Activated T-helper 1 cell treated with anti-CD3 and anti-CD28 coated beads, Interleukin-12 subunit alpha, Interleukin-12 subunit beta, Interleukin-2, Interleukin-4 antibody, amounts not matched to agents 30 ng/mL and 10 ng/mL and 1 ng/mL, durations not matched to agents 14 hours and 24 hours and 36 hours (primary cell): ENCODE data around the gene CPLANE2. TPM values are rescaled to one million over a fixed set of nuclear protein-coding genes. Genes with fewer than 3 reads are reported as not detected.
"Not testable (repeated sequence)": the region's sequence is repeated elsewhere in the genome, so short reads cannot be mapped to it uniquely, and the experiment has no call there.

Experiments
- DNase-seq: peaks from one replicate; pipeline ENCODE4 v3.0.0; 2021; ENCODE audit warnings: low spot score
- H3K27ac Mint-ChIP-seq: one replicate; pipeline ENCODE4 v1.8.0; 2021; ENCODE audit warnings: mild to moderate bottlenecking, mixed read lengths
- H3K27me3 Mint-ChIP-seq: one replicate; pipeline ENCODE4 v1.8.0; 2022; ENCODE audit warnings: mild to moderate bottlenecking, moderate library complexity, mixed read lengths; ENCODE audit not compliant: insufficient read depth
- H3K36me3 Mint-ChIP-seq: one replicate; pipeline ENCODE4 v1.8.0; 2021; ENCODE audit warnings: low read depth, mixed read lengths
- H3K4me1 Mint-ChIP-seq: one replicate; pipeline ENCODE4 v1.8.0; 2021; ENCODE audit warnings: low read depth, mixed read lengths
- H3K4me3 Mint-ChIP-seq: one replicate; pipeline ENCODE4 v1.8.0; 2021; ENCODE audit warnings: mild to moderate bottlenecking, moderate library complexity, mixed read lengths
- H3K9me3 Mint-ChIP-seq: one replicate; pipeline ENCODE4 v1.8.0; 2021; ENCODE audit warnings: mixed read lengths
- intact Hi-C: fragments of 100-400 bp; cut with micrococcal nuclease; formaldehyde crosslinking; loops from one replicate; pipeline ENCODE4 v1.15.1; 2024
- total RNA-seq: library from RNA; stranded (reverse); gene quantifications from 2 replicates; pipeline ENCODE4 v1.2.3, GENCODE V29; 2022

Gene CPLANE2
- total RNA-seq, 1 donor from 2014 or later = 3.8 TPM

GRCh38 chr1:16246239-16246638 is 9.3 kb upstream of the CPLANE2 start:
- DNase-seq, H3K27ac Mint-ChIP-seq, H3K4me3 Mint-ChIP-seq, H3K9me3 Mint-ChIP-seq, intact Hi-C loops, H3K27me3 Mint-ChIP-seq: not testable (repeated sequence)
- Mint-ChIP-seq H3K36me3 (peaks cover 19% of the 10 kb centered on the region), H3K4me1 (peaks cover 11% of the 10 kb centered on the region)

- no peak for DNase-seq
- Mint-ChIP-seq H3K4me3 (no peak overlapping the region), H3K9me3 (no peaks in the 10 kb centered on the region), H3K36me3 (peaks cover 16% of the 10 kb centered on the region), H3K27me3 (no peaks in the 10 kb centered on the region), H3K4me1 (peaks cover 11% of the 10 kb centered on the region), H3K27ac (no peak overlapping the region)
- intact Hi-C loops = loop anchor here (2.0 kb wide), 1 partner anchor 195 kb away; the partner anchor contains the start of gene NECAP2
Measured at GRCh38 chr1:16245476-16246196, 8.7 kb upstream of the CPLANE2 start.

DNA sequence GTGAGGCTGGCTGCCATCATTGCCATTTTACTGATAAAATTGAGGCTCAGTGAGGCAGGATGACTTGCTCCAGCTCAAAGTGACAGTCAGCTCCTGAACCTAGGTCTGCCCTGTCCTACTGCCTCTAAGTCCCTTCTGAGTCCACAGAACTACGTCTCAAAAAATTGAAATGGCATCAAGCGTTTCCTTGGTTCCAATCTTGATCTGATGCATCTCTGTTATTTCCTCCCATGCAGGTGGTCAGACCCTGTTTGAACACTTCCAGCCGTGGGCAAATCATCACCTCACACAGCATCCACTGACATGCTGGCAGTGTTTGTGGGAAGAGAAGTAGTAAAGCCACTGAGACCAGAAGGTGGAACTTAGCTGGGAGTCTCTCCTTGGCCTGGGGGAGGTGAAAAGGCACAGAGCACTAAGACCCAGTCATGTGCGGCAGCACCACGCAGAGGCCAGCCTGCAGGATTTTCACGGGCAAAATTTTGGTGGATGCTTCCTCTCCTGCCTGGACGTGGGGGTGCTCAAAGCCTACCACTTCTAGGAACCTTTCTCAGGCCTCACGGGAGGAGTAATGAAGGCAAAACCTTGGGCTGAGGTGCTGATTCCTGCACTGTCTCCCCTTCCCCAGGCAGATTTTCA is 7.8 kb upstream of the CPLANE2 start:
- Mint-ChIP-seq H3K9me3 (no peaks in the 10 kb centered on the region), H3K36me3 (peaks cover 13% of the 10 kb centered on the region), H3K27me3 (no peaks in the 10 kb centered on the region), H3K4me3 (no peak overlapping the region), H3K4me1 (peaks cover 14% of the 10 kb centered on the region), H3K27ac (no peak overlapping the region)
- intact Hi-C loops = loop anchor here (1.0 to 2.0 kb wide), 5 partner anchors 8 to 196 kb away; partner anchors contain the start of gene NECAP2
- DNase-seq = no peak

- Mint-ChIP-seq H3K9me3 (no peaks in the 10 kb centered on the region), H3K4me1 (peaks cover 10% of the 10 kb centered on the region), H3K27ac (no peak overlapping the region)
Measured at GRCh38 chr1:16243936-16244649, 7.1 kb upstream of the CPLANE2 start.

DNA sequence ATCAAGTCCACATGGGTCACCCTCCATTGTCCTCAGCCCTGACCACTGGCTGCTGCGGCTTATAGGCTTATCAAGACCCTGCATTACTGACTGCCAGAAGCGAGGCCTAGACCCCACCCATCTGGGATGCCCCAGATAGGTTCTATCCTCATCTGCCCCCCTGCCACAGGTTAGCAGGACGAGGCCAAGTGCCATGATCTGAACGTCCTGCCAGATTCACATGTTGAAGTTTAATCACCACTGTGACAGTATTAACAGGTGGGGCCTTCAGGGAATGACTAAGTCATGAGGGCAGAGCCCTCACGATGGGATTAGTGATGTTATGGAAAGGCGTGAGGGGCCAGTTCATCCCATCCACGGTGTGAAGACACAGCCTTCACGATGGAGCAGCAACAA is 6.2 kb upstream of the CPLANE2 start:
- Mint-ChIP-seq H3K9me3 (no peaks in the 10 kb centered on the region), H3K4me3 (no peak overlapping the region), H3K4me1 (peaks cover 8% of the 10 kb centered on the region)

More at GRCh38 chr1:16243936-16244649, 7.1 kb upstream of the CPLANE2 start:
- DNase-seq = peak; percentile 64
- Mint-ChIP-seq H3K36me3 (peaks cover 10% of the 10 kb centered on the region), H3K4me3 (no peak overlapping the region), H3K27me3 (no peaks in the 10 kb centered on the region)
- intact Hi-C loops = loop anchor here (1.0 to 2.0 kb wide), 5 partner anchors 8 to 197 kb away; partner anchors contain the start of gene NECAP2

DNA sequence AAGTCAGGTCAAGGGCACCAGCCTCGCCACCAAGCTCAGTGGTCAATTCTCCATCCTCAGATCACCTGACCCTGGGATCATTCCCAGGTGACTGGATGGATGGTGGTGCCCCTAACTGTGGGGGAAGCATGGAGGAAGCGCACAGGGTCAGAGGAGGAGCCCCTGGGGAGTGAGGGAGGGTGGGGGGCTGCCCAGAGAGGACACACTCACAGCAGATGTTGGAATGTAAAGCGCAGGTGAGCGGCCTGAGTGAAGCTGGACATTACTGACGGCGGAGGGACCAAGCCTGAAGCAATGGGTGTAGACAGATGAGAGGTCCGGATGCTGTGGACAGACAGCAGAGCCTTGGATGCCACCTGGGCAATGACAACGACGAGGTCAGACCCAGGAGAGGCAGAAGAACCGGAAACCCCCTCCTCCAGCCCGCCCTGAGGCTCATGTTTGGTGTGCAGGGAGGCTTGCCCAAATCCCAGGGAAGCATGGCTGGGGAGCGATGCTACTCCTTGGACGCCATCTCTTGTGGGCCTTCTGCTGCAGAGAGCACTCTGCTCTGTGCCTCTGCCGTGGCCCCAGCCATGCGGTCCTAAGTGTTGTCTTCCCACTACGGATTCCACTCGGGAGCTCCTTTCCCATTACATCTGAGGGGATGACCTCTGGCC is 5.7 kb upstream of the CPLANE2 start:
- no peak overlapping the region for H3K4me3 Mint-ChIP-seq
- peaks cover 8% of the 10 kb centered on the region for H3K36me3 Mint-ChIP-seq
- H3K27ac Mint-ChIP-seq = no peak overlapping the region
- H3K9me3 Mint-ChIP-seq = no peaks in the 10 kb centered on the region
- no peak for DNase-seq
- peaks cover 11% of the 10 kb centered on the region for H3K4me1 Mint-ChIP-seq
- no peaks in the 10 kb centered on the region for H3K27me3 Mint-ChIP-seq
- intact Hi-C loops = no loop called here

More for the DNA sequence above, 6.2 kb upstream of the CPLANE2 start:
- H3K36me3 Mint-ChIP-seq = peaks cover 9% of the 10 kb centered on the region
- intact Hi-C loops = no loop called here
- H3K27ac Mint-ChIP-seq = no peak overlapping the region
- DNase-seq = no peak
- H3K27me3 Mint-ChIP-seq = no peaks in the 10 kb centered on the region

DNA sequence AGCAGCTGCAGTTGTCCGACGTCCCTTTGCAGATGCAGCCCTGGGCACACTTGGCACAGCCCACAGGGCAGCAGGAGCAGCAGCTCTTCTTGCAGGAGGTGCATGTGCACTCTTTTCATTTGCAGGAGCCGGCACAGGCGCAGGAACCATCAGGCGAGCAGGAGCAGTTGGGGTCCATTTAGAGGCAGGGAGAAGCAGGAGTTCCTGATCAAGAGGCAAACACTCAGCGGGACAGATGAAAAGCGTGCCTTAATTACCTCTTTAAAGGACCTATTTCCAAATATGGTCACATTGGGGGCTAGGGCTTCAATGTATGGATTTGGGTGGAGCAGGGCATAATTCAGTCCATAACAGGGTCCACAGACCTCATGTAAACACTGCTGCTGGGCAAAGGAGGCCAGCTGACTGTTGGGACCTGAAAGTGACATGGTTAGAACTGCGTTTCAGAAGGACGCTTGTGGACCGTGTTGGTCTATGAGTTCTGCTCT is 4.3 kb upstream of the CPLANE2 start:
- H3K36me3 Mint-ChIP-seq = no peaks in the 10 kb centered on the region
- no peaks in the 10 kb centered on the region for H3K9me3 Mint-ChIP-seq
- H3K27me3 Mint-ChIP-seq = no peaks in the 10 kb centered on the region
- H3K4me1 Mint-ChIP-seq = peaks cover 22% of the 10 kb centered on the region
- intact Hi-C loops = no loop called here
- no peak overlapping the region for H3K27ac Mint-ChIP-seq
- H3K4me3 Mint-ChIP-seq = no peak overlapping the region
- DNase-seq = no peak

DNA sequence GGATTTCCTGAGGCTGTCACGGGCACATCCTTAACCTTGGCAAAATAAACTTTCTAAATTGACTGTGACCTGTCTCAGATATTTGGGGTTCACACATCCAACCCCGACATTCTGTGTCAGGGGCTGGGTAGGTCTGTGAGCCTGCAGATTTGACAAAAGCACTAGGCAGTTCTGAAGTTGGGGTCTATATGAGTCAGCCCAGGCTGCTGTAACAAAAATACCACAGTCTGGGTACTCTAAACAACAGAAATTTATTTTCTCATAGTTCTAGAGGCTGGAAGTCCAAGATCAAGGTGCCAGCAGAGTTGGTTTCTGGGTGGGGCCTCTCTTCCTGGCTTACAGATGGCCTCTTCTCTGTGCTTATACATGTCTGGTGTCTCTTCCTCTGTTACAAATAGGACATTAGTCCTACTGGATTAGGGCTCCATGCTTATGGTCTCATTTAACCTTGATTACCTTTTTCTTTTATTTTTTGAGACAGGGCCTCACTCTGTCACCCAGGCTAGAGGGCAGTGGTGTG is 3.0 kb upstream of the CPLANE2 start:
- H3K36me3 Mint-ChIP-seq = no peaks in the 10 kb centered on the region
- no peak for DNase-seq
- intact Hi-C loops = loop anchor here (5.0 kb wide), 2 partner anchors 112 to 623 kb away; partner anchors contain the start of genes DDI2 and FBXO42
- peaks cover 26% of the 10 kb centered on the region for H3K4me1 Mint-ChIP-seq
- H3K27ac Mint-ChIP-seq = peak overlapping the region; percentile 34
- H3K9me3 Mint-ChIP-seq = no peaks in the 10 kb centered on the region
- no peak overlapping the region for H3K4me3 Mint-ChIP-seq
- H3K27me3 Mint-ChIP-seq = no peaks in the 10 kb centered on the region

DNA sequence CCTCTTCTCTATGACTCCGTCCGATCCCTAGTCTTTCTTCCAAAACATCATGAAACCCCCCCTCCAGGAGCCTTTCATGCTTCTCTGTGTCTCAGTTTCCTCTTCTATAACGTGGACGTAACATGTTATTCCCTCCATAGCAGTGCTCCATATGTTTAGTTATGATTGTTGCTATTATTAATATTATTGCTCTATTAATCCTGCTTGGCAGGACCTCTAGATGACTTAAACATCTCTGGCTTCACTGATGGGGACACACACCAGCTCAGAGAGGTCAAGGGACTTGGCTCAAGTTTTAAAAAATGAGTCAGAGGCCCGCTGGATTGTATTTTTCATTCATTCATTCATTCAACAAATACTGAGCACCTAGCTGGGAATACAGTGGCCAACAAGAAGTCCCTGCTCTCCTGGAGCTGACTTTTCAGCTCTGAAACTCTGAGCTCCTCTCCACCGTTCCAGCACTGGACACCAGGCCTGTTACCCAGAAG is 404 bp upstream of the CPLANE2 start:
- Mint-ChIP-seq H3K27ac (peak overlapping the region; percentile 87), H3K9me3 (no peaks in the 10 kb centered on the region), H3K4me3 (peak overlapping the region; percentile 83), H3K36me3 (no peaks in the 10 kb centered on the region), H3K27me3 (no peaks in the 10 kb centered on the region), H3K4me1 (peaks cover 26% of the 10 kb centered on the region)
- no peak for DNase-seq
- intact Hi-C loops = loop anchor here (1.0 to 5.0 kb wide), 7 partner anchors 20 to 620 kb away; partner anchors contain the start of genes DDI2, FBXO42, NECAP2 and SZRD1

GRCh38 chr1:16235944-16236510 is 956 bp downstream of the CPLANE2 start:
- intact Hi-C loops = loop anchor here (1.0 to 5.0 kb wide), 5 partner anchors 8 to 619 kb away; partner anchors contain the start of genes DDI2, FBXO42 and NECAP2
- Mint-ChIP-seq H3K27ac (peak overlapping the region; percentile 87), H3K36me3 (no peaks in the 10 kb centered on the region), H3K4me3 (peak overlapping the region; percentile 83), H3K9me3 (no peaks in the 10 kb centered on the region), H3K4me1 (peaks cover 26% of the 10 kb centered on the region), H3K27me3 (no peaks in the 10 kb centered on the region)
- DNase-seq = no peak

DNA sequence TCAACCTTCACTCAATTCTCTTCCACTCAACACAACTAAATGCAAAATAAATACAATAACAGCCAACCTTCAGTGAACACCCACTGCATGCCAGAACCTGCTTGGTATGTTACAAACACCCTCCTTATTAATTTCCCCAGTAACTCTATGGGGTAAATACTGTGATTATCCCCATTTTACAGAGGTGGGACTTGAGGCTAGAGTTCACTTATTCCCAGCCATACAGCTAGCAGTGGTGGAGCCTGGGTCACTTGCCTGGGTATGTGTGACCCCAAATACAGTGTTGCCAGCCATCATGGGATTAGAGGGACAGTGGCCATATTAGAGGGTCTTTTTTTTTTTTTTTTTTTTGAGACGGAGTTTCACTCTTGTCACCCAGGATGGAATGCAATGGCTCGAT is 1.6 kb downstream of the CPLANE2 start:
- no peaks in the 10 kb centered on the region for H3K36me3 Mint-ChIP-seq
- peaks cover 26% of the 10 kb centered on the region for H3K4me1 Mint-ChIP-seq
- no peak overlapping the region for H3K4me3 Mint-ChIP-seq
- DNase-seq = no peak
- intact Hi-C loops = loop anchor here (5.0 kb wide), 2 partner anchors 117 to 618 kb away; partner anchors contain the start of genes DDI2 and FBXO42
- H3K27me3 Mint-ChIP-seq = no peaks in the 10 kb centered on the region
- no peak overlapping the region for H3K27ac Mint-ChIP-seq
- no peaks in the 10 kb centered on the region for H3K9me3 Mint-ChIP-seq
